Endothelial cell of umbilical vein (primary cell): Measurements from ENCODE around the gene PSMB8. TPM values are rescaled to one million over a fixed set of nuclear protein-coding genes. Genes with fewer than 3 reads are reported as not detected.

Source experiments
- BruUV-seq: library from RNA; stranded (reverse); fragments of 400-500 nt; replicated peaks from 2 replicates; lab custom pipeline; 2021; lab: Mats Ljungman, UMichigan
- CTCF ChIA-PET: fragments of 300-600, 350-600 bp; sonication (Branson Sonifier 250); formaldehyde crosslinking; loops from one replicate; lab custom pipeline; 2021; ENCODE audit warnings: antibody characterized with exemption, inconsistent platforms; lab: Charles Lee
- POLR2A ChIA-PET: fragments of 300-600, 350-600 bp; sonication (Branson Sonifier 250); formaldehyde crosslinking; loops from one replicate; lab custom pipeline; 2021; ENCODE audit warnings: antibody characterized with exemption, inconsistent platforms; lab: Charles Lee
- DNase-seq: peaks from one replicate; pipeline ENCODE4 v3.0.0-alpha.2; 2011; ENCODE audit warnings: low read depth, low spot score
- FAIRE-seq: peaks from 2 replicates; lab custom pipeline; 2011; peaks lifted over from hg19 to GRCh38; lab: Jason Lieb, UNC
- H2AFZ ChIP-seq: 2 replicates; pipeline ENCODE4 v1.6.0; 2012; ENCODE audit warnings: low read depth, low read length, control low read depth, inconsistent platforms
- H3K27ac ChIP-seq: 2 replicates; pipeline ENCODE4 v1.5.1; 2011; ENCODE audit warnings: low read depth, mild to moderate bottlenecking, control low read depth, low read length, moderate library complexity; ENCODE audit not compliant: insufficient read depth
- H3K27me3 ChIP-seq, 2 experiments: 2 replicates each; pipeline versions ENCODE4 v1.6.0 to v1.6.1; 2011; ENCODE audit warnings: low read length in 2 of 2, mixed read lengths in 1 of 2; ENCODE audit not compliant: control insufficient read depth in 2 of 2, insufficient read depth in 2 of 2
- H3K36me3 ChIP-seq, 2 experiments: 2 replicates in 1 of 2; 3 replicates in 1 of 2; pipeline ENCODE4 v1.5.1; 2011; ENCODE audit warnings: low read length in 2 of 2, mild to moderate bottlenecking in 1 of 2, moderate library complexity in 1 of 2; ENCODE audit not compliant: control insufficient read depth in 2 of 2, insufficient read depth in 2 of 2; ENCODE audit errors: extremely low read depth in 1 of 2
- H3K4me1 ChIP-seq: 3 replicates; pipeline ENCODE4 v1.5.1; 2011; ENCODE audit warnings: mild to moderate bottlenecking, low read length; ENCODE audit not compliant: control insufficient read depth, insufficient read depth; ENCODE audit errors: extremely low read depth
- H3K4me2 ChIP-seq: 2 replicates; pipeline ENCODE4 v1.6.1; 2011; ENCODE audit warnings: low read length, control low read depth, mixed read lengths; ENCODE audit not compliant: insufficient read depth
- H3K4me3 ChIP-seq, 3 experiments: fragments of 200-600 bp in 1 of 3; sonication (generic), shearing (Covaris generic) in 1 of 3; replicated peaks in 1 of 3; 2 replicates each; pipeline ENCODE4 v1.5.1; 2011 to 2016; ENCODE audit warnings: control low read depth in 3 of 3, low read length in 3 of 3, mild to moderate bottlenecking in 2 of 3, inconsistent platforms in 1 of 3, low read depth in 1 of 3, moderate library complexity in 1 of 3; ENCODE audit not compliant: insufficient read depth in 1 of 3
- H3K79me2 ChIP-seq: 2 replicates; pipeline ENCODE4 v1.6.0; 2012; ENCODE audit warnings: low read length, inconsistent platforms; ENCODE audit not compliant: control insufficient read depth, insufficient read depth
- H3K9ac ChIP-seq: replicated peaks from 2 replicates; pipeline ENCODE3; 2011; ENCODE audit warnings: low read length, control low read depth; ENCODE audit not compliant: insufficient read depth; ENCODE audit errors: extremely low read depth
- H3K9me1 ChIP-seq: replicated peaks from 3 replicates; pipeline ENCODE4 v1.6.0; 2011; ENCODE audit warnings: mild to moderate bottlenecking, low read length; ENCODE audit not compliant: control insufficient read depth, insufficient read depth; ENCODE audit errors: extremely low read depth
- H3K9me3 ChIP-seq: replicated peaks from 2 replicates; pipeline ENCODE4 v1.5.1; 2012; ENCODE audit warnings: low read length, inconsistent platforms; ENCODE audit not compliant: control insufficient read depth, insufficient read depth
- H4K20me1 ChIP-seq: replicated peaks from 2 replicates; pipeline ENCODE3; 2011; ENCODE audit warnings: mild to moderate bottlenecking, low read length; ENCODE audit not compliant: control insufficient read depth, insufficient read depth; ENCODE audit errors: extremely low read depth
- EZH2 ChIP-seq: IDR thresholded peaks from 2 replicates; pipeline ENCODE4 v1.6.1; 2012; ENCODE audit warnings: borderline replicate concordance, low read depth, mild to moderate bottlenecking, moderate library complexity, low read length, inconsistent platforms; ENCODE audit not compliant: severe bottlenecking
- FOS ChIP-seq: IDR thresholded peaks from 2 replicates; pipeline ENCODE4 v1.6.1; 2011; ENCODE audit warnings: mild to moderate bottlenecking, low read length, moderate library complexity, borderline replicate concordance; ENCODE audit not compliant: insufficient read depth
- GATA2 ChIP-seq: IDR thresholded peaks from 2 replicates; pipeline ENCODE4 v1.7.0; 2011; ENCODE audit warnings: low read depth, mild to moderate bottlenecking, moderate library complexity, mixed read lengths, low read length; ENCODE audit not compliant: insufficient read length, insufficient read depth
- JUN ChIP-seq: IDR thresholded peaks from 2 replicates; pipeline ENCODE4 v1.6.1; 2011; ENCODE audit warnings: borderline replicate concordance, low read depth; ENCODE audit not compliant: insufficient read length, insufficient read depth
- MYC ChIP-seq: IDR thresholded peaks from one replicate; pipeline ENCODE4 v1.6.1; 2011; ENCODE audit warnings: mild to moderate bottlenecking, low read depth, low read length
- POLR2A ChIP-seq: IDR thresholded peaks from 2 replicates; pipeline ENCODE4 v1.6.1; 2012; ENCODE audit warnings: low read depth, mild to moderate bottlenecking, control low read depth, low read length
- POLR2AphosphoS5 ChIP-seq: IDR thresholded peaks from 2 replicates; pipeline ENCODE4 v1.6.1; 2012; ENCODE audit warnings: low read depth, mild to moderate bottlenecking, control low read depth, low read length, moderate library complexity; ENCODE audit not compliant: insufficient read depth
- dilution Hi-C: fragments of 300-500 bp; cut with MboI; formaldehyde crosslinking; loops from one replicate; pipeline ENCODE4 v1.15.0; 2019; ENCODE audit warnings: low sequenced_read_pairs; ENCODE audit not compliant: extremely low pct_ligation_motif_present
- intact Hi-C: fragments of 100-400 bp; cut with micrococcal nuclease; formaldehyde crosslinking; loops from one replicate; pipeline ENCODE4 v1.10.0; 2022
- polyA plus RNA-seq, 4 experiments: library from polyadenylated mRNA; depleted of rRNA in 3 of 4; stranded (reverse) in 3 of 4; unstranded in 1 of 4; fragments of >200 nt; gene quantifications; 2 replicates each; pipeline versions ENCODE4 v1.2.1 to v1.2.3, GENCODE V29; 2011 to 2012; ENCODE audit warnings: missing spikeins in 1 of 4
- total RNA-seq: library from RNA; stranded (reverse); gene quantifications from 2 replicates; pipeline ENCODE4 v1.2.3, GENCODE V29; 2021
- TF ChIP-seq, protein P1 (sequence below): IDR thresholded peaks from 2 replicates; pipeline ENCODE4 v1.6.1; 2011; ENCODE audit not compliant: insufficient read depth, insufficient read length
- TF ChIP-seq, protein P2 (sequence below), 2 donors: IDR thresholded peaks; 1 replicate in 1 of 2; 2 replicates in 1 of 2; pipeline ENCODE4 v1.5.1; 2011; ENCODE audit warnings: low read length in 2 of 2, mild to moderate bottlenecking in 2 of 2, moderate library complexity in 2 of 2, control low read depth in 1 of 2, inconsistent platforms in 1 of 2, low read depth in 1 of 2; ENCODE audit not compliant: insufficient read depth in 1 of 2; ENCODE audit errors: extremely low read depth in 1 of 2

PSMB8 gene
- total and polyA plus RNA-seq, 2 donors (not counting 3 experiments of a cell fraction or from before 2014, with no cell fraction given) = 40.1 to 49.4 TPM

DNA sequence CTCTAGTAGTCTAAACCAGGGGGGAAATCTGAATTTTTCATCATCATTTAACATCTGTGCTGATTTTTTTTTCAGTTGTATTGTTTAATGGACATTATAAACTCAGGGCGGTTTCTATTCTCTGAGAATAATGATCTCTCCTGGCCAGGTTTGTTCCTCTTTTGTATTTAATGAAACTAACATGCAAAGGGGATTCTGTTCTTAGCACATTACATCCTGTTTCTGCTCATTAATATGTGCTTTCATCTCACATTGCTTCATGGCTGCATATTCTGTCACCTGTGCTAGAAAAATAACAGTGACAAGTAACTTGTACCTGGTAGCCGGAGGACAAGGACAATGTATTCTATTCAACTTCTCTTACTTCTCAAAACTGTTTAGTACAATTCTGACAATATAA is 27.9 kb downstream of the PSMB8 start:
- no peaks in the 10 kb centered on the region for H3K4me1 ChIP-seq
- no peaks in the 10 kb centered on the region for H3K79me2 ChIP-seq
- H4K20me1 ChIP-seq = no peaks in the 10 kb centered on the region
- no peaks in the 10 kb centered on the region for H3K9me3 ChIP-seq
- peaks cover 4 to 17% of the 10 kb centered on the region in 2 experiments for H3K27me3 ChIP-seq
- intact Hi-C loops (no loop called here), dilution Hi-C loops (no loop called here)
- H3K9me1 ChIP-seq = no peaks in the 10 kb centered on the region
- TF ChIP-seq POLR2A (no peak), MYC (no peak), FOS (no peak), POLR2AphosphoS5 (no peak), GATA2 (no peak), EZH2 (no peak), JUN (no peak)
- TF ChIP-seq, protein P1, sequence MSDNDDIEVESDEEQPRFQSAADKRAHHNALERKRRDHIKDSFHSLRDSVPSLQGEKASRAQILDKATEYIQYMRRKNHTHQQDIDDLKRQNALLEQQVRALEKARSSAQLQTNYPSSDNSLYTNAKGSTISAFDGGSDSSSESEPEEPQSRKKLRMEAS = no peak
- TF ChIP-seq, protein P2, sequence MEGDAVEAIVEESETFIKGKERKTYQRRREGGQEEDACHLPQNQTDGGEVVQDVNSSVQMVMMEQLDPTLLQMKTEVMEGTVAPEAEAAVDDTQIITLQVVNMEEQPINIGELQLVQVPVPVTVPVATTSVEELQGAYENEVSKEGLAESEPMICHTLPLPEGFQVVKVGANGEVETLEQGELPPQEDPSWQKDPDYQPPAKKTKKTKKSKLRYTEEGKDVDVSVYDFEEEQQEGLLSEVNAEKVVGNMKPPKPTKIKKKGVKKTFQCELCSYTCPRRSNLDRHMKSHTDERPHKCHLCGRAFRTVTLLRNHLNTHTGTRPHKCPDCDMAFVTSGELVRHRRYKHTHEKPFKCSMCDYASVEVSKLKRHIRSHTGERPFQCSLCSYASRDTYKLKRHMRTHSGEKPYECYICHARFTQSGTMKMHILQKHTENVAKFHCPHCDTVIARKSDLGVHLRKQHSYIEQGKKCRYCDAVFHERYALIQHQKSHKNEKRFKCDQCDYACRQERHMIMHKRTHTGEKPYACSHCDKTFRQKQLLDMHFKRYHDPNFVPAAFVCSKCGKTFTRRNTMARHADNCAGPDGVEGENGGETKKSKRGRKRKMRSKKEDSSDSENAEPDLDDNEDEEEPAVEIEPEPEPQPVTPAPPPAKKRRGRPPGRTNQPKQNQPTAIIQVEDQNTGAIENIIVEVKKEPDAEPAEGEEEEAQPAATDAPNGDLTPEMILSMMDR (IDR thresholded peaks at IDR 0.05; ENCODE audit: extremely low read depth in 1 of 2, insufficient read depth in 1 of 2, low read depth in 1 of 2, low read length in 2 of 2) = no peak
- no peak overlapping the region for H3K4me2 ChIP-seq
- ChIA-PET CTCF (no interaction called here), POLR2A (no interaction called here)
- no peak overlapping the region for H3K9ac ChIP-seq
- H2AFZ ChIP-seq = no peak overlapping the region
- DNase-seq (no peak), FAIRE-seq (no peak)
- H3K4me3 ChIP-seq = no peak overlapping the region
- no peaks in the 10 kb centered on the region for H3K36me3 ChIP-seq
- no TSS peak for BruUV-seq
- H3K27ac ChIP-seq = no peak overlapping the region
